HG03565 (cell line): ENCODE measurements around the gene SMG7.

Experiments
- ATAC-seq: cut with Tn5 transposase; IDR thresholded peaks from one replicate; pipeline ENCODE4 v1.9.1; 2021; ENCODE audit warnings: mild to moderate bottlenecking, moderate library complexity; ENCODE audit not compliant: unreplicated experiment

The SMG7 gene

DNA sequence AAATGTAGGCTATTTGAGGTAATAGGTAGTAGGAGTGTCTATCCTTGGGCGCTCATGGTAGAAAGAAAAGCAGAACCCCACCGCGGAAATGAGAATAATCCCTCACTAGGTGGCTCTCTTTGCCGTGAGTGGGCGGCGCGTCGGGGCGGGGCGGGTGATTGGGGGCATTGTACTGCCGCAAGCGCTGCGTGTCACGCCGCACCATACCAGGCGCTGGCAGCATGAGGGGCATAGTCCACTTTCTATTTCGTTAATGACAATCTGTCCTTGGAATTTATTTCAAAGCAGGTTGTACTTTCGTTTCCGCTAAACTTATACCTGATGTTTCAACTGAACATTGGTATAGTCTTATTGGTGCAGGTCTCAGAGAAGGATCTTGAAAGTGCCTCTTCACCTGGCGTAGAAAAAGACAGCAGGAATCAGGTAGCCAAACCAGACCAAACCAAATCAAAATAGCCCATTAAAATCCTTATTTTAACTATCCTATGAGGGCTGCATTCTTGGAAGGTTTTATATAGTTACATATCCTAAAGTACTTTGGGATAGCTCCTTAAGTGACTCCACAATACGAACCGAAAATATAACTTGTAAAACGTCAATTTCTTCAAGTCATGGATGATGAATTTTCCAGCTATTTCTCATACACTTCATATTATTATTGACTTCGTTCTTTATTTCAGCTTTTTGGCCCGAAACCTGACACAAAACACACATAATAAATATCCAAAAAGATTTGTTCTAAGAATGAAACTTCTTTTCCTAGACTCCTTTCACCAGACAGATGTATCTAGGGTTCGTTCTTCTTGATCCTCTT is 1.9 kb upstream of the SMG7 start:
- ATAC-seq: peak; percentile 27

DNA sequence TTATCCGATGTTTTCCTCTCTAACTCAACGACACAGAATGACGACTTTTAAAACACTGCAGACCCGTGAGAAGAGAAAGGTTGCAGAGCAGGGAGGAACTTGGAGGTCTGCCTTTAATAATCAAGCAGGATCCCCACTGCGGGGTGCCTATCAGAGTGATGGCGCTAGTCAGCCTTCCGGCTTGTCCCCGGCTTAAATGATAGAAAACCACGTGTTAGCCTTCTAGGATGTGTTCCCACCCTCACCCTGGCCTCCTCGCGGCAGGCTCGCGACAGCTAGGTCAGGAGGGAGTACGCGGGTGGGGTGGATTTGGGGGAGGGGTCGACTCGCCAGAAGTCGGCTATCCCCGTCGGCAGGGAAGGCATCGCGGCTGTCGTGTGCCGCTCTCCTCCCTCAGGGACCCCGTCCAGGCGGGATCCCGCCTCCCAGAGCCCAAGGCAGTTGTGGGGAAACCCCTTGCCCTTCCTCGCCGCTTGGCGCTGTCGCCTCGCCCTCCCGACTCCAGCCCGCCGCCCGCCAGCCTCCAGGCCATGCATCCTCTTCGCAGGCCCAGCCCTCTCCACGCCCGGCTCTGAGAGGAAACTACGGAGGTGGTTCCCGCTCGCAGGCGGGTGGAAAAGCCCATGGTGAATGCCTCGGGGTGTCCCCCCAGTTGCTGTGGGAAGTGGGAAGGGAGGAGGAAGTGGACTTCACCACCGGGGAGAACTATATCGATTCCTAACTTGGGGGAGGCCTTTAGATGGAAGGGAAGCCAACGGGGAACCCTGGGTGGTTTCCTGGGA is 1.1 kb upstream of the SMG7 start:
- ATAC-seq: peak; percentile 23

DNA sequence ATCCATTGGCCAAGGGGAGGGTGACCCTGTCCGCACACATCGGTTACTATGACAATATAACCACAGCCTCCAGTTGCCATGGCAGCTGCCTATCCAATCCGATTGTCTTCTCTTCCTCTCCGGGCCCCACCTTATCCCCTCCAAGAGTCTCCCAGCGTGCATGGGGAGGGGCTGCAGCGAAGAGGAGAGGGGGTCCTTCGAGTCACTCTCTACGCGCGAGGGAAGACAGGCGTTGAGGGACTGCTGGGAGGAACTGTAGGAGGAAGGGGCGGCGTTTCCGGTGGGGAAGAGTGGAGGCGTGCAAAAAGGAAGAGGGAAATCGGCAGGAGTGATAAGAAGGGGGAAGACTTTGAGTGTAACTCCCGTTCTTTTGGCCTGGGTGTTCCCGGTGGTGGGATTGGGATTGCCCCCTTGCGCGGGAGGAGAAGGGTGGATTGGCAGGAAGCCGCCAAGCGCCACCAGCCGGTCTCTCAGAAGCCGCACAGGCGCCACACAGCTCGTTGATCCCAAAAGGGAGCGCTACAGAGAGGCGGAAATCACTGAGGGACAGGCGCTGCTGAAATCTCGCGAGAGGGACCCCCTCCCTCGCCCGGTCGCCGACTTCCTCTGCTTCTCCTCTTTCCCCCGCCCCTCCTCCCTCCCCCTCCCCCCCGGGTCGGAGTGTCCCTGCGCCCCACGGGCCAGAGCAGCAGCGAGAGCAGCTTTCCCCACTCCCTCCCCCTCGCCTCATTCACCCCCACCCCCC is 384 bp upstream of the SMG7 start:
- ATAC-seq: peak; percentile 31

DNA sequence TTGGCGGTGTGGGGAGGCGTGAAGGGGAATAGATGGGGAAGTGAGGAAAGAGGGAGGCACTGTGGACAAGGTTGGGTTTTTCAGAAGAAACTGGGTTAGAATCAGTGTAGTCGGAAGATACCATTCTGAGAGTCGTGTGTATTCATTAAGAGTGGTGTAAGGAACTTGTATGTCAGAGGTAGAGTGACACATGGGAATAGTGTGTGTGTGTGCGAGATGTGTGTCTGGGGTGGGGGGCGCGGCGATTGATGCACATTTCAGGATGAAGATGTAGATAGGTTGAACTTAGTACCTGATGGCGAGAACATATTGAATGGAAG is 878 bp downstream of the SMG7 start:
- no peak for ATAC-seq

DNA sequence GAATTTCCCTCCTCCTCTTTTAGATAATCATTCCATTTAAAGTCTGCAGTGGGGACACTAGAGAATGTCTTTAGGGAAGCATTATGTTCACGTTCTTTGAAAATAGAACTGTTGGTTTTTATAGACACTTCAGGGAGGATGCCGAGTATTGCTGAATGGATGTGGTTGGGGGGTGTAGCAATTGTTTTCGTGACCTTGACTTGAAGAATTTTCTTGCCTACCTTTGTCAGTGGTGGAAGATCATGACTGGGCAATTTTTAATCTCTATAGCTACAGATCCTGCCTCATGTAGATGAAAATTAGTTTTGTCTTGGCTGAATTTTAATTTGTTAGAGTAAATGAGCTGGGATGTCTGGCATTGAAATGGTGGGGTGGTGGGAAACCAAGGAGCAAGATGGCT is 3.8 kb downstream of the SMG7 start:
- ATAC-seq: no peak

DNA sequence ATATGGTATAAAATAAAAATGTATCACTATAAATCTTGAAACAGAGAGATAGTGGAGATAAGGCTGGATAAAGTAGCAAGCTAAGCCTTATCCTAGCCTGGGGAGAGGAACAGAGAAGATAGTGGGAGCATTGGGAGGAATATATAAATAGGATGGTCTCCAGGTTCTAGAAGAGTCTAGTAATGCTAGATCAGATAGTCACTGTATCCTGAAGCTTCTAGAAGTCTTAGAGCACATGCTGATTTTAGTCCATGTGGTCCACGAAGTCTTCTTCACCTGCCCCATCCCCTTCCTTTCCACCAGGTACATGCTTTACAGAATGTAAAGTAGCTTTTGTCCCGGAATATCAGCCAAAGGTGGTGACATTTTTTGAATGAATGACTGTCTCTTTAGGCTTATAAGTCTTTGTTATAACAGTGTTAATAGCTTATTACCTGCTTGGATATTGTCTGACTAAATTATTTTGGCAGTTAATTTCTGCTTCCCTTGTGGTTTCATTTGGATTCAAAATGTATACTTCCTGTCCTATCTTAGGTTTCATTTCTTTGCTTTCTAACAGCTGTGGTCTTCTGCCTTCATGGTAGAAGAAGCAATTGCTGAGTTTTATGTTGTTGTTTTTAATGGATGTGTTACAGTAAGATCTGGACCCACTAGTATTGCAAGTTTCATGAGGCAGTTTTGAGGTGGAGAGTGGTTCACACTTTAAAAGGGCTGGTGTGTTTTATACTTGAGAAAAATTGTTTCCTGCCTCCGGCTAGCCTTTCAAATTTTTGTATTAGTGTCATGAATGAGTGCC is 5.9 kb downstream of the SMG7 start:
- ATAC-seq: peak; percentile 31

DNA sequence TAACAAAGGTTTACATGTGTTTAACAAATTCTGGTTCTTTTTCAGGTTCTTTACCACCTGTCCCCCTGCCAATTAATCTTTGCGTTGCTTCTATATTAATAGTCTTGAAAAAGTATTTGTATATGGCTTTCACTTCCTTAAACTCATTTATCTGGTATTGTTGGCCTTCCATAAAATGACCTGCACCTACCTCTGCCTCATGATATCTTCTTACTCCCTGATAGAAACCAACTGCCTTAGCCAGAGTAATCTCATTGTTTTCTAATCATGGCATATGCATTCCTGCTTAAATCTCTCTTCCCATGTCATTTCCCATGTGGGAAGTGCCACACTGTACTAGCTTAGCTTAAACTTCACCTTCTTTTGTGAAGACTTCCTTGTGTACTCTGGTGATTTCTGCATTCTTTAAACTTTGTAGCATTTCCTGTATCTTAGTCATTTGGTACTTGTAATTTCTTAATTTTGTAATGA is 8.7 kb downstream of the SMG7 start:
- ATAC-seq: no peak

DNA sequence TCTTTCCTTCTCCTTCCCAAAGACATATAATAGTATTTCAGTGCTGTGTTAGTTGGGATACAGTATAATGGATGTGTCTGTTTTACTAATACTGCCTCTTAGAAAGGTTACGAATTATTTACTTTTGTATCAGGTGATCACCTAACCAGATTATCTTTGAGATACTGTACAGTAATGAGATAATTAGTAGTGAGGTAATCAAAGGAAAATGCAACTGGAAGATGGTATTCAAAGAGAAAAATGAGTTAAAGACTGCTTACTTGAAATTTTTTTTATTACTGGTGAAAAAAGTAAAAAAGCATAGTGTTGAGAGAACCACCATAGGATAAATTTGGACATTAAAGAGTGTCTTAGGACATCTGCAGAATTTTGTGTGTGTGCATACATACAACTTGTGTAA is 10.9 kb downstream of the SMG7 start:
- no peak for ATAC-seq

DNA sequence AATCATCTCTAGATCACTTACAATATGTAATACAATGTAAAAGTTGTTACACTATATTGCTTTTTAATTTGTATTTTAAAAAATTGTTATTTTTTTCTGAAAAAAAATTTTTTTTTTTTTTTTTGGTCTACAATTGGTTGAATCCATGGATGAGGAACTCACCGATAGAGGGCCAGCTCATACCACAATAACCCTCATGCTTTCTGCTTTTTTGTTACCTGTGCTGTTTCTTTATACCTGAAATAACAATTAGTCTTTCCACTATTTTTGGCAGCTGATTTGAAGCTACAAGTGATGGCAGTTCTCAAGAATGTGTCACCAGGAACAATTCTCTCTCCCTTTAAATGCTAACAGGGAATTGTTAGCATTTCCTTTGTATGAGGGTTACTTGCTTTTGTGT is 12.0 kb downstream of the SMG7 start:
- no peak for ATAC-seq

DNA sequence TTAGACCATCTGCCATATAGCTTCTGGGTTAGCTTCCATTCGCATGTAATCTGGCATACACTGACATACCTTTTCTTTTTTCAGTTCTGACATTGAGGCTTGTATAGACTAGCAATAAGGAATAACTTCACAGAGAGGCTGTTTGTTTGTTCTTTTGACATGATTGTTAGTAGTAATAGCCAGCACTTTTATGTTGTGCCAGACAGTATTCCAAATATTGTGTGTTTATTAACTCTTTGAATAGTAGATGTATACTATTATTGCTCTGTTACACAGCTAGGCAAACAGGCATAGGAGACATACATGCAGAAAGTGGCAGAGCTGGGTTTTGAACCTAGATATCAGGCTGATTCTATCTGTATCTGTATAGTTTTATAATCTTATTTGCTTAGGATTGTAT is 12.6 kb downstream of the SMG7 start:
- ATAC-seq: no peak

DNA sequence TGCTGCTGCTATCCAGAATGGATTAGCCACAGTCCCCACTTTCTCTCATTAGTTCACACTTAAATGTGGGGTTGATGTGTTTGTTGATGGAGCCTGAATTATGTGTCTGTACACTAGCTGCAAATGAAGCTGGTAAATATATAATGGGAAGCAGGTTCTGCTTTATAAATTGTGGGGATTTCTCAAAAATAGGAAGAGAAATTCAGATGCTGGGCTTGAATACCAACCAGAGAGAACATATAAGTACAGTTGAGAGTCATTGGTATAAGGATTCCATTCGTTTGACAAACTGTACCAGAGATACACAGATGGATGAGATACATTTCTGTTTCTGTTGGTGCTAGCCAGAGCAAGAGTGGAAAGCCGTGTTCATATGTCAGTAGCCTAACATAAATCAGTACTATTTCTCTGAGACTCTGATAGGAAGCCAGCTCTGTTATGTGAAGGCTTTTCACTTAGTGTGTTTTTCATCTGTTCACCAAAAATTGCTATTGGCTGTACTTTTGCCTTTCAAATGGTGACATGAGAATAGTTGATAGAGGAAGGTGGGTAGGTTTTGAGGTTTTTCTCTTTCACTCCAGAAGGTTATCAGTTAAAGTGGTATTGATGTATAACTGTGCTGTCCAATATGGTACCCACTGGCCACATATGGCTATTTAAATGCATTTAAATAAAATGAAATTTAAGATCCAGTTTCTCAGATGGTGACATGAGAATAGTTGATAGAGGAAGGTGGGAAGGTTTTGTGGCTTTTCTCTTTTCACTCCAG is 15.6 kb downstream of the SMG7 start:
- ATAC-seq: no peak

DNA sequence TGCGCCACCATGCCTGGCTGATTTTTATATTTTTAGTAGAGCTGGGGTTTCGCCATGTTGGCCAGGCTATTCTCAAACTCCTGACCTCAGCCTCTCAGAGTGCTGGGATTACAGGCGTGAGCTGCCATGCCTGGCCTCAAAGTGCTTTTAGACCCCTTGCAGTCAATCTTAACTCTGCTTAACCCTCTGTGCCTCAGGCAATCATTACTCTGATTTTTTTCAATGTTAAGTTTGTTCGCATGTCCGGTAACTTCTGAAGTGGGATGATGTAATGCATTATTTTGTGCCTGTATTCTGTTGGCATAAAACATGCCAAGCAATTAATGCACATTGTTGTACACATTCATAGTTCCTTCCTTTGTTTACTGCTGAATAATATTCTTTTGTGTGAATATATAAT is 18.6 kb downstream of the SMG7 start:
- ATAC-seq: no peak

DNA sequence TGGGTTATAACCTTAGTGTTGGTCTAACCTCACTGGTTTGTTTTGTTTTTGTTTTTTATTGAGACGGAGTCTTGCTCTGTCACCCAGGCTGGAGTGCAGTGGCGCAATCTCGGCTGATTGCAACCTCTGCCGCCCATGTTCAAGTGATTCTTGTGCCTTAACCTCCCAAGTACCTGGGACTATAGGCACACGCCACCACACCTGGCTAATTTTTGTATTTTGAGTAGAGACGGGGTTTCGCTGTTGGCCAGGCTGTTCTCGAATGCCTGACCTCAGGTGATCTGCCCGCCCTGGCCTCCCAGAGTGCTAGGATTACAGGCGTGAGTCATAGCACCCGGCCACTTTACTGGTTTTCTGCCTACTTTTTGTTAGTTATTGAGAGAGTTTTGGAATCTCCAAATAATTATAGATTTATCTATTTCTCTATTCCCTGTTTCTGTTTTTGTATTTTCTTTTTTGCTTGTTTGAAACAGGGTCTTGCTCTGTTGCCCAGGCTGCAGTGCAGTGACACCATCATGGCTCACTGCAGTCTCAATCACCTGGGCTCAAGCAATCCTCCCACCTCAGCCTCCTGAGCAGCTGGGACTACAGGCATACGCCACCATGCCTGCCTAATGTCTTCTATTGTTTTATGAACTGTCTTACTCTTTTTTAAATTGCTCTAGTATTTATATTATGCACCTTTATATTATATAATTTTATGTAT is 21.4 kb downstream of the SMG7 start:
- ATAC-seq: no peak

DNA sequence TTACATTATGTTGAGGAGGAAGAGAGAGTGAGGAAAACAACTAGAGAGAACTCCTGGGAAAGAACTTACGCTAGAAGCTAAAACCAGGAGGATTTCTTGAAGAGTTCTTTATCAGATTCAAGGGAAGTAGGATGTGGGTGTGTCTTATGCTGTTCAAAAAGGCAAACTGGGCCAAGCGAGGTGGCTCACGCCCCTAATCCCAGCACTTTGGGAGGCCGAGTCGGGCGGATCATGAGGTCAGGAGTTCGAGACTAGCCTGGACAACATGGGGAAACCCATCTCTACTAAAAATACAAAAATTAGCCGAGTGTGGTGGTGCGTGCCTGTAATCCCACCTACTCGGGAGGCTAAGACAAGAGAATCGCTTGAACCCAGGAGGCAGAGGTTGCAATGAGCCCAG is 23.1 kb downstream of the SMG7 start:
- ATAC-seq: no peak

DNA sequence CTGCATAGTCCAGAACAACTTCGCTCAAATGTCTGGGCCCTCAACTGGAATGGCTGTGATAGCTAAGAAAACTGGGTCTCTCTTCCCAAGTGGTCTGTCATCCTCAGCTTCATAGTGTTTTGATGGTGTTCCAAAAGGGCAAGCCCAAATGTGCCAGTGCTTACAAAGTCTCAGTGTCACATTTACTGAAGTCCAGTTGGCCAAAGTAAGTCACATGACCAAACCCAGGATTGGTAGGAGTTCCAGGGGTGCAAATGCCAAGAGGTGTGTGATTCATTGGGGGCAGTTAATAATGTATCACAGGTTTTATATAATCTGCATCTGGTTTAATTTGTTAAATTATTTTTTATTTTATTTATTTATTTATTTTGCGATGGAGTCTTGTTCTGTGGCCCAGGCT is 24.9 kb downstream of the SMG7 start:
- no peak for ATAC-seq

DNA sequence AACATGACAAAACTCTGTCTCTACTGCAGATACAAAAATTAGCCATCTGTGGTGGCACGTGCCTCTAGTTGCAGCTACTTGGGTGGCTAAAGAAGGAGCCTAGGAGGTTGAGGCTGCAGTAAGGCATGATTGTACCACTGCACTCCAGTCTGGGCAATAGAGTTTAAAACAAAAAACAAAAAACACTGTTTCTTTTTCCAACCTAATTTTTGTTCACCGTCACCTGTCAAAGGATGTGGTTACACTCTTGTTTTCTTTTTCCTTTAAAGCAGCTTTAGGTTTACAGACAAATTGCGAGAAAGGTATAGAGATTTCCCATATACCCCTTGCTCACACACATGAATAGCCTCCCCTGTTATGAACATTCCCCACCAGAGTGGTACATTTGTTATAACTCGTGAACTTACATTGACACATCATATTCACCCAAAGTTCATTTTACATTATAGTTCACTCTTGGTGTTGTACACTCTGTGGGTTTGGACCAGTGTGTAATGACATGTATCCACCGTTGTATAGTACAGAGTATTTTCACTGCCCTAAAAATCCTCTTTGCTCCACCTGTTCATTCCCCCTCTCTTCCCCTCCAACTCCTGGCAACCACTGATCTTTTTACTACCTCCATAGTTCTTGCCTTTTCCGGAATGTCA is 26.2 kb downstream of the SMG7 start:
- ATAC-seq: no peak

DNA sequence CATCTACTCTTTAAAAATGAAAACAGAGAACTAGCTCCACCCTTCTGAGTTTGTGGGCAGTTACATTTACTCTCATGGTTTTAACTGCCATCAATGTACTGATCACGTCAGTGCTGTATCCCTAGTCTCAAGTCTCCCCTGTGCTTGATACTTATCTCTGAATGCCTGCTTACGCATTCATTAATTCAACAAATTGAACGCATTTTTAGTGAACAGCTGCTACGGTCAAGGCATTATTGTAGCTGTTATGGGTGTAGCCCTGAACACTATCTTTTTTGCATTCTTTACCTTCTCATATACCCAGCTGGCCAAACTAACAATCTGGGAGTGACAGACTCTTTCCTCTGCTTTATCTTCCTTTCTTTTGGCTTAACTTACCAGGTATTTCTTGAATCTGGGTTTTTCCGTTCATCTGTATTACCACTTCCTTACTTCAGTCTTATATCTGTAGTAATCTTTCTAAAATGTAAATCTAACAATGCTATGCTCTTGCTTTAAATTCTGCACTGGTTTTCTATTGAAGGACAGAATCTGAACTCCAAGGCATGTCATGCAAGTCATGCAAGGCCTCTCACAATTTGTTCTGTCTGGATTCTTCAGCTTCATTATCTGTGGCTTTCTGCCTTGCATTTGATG is 33.3 kb downstream of the SMG7 start:
- no peak for ATAC-seq

DNA sequence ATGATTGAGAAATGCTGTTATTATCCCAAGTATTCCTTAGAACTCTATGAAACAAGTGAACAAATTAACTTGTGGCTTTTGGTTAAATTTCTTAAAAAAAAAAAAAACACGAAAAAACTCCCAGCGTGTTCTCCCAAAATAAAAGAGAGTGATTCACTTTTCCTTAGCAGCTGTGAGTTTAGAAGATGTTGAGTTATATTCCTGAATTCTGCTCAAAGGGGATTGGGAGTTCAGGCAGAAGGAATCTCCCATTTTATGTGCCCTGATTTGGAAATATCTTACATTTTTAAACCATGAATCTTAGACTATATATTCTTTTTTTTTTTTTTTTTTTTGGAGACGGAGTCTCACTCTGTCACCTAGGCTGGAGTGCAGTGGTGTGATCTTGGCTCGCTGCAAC is 34.3 kb downstream of the SMG7 start:
- ATAC-seq: no peak

DNA sequence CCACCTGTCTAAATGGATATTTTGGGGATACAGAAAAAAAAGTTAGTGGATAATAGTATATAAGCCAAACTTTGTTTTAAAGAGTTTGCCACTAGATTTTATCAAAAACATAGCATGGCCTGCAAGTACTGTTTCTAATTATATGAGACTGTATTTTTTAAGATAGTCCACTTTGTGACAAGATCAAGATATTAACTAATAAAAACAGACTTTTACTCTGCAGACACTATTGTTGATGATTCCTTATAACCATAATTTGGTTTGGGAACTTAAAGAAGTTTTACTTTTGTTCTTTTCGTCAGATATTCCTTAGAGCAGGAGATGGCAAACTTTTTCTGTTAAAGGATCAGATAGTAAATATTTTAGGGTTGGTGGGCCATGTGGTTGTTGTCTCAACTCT is 36.4 kb downstream of the SMG7 start:
- no peak for ATAC-seq
